Fibroblast of mammary gland (primary cell): ENCODE results near the gene LMBR1.

ENCODE experiments used
- DNase-seq: peaks from one replicate; pipeline ENCODE4 v3.0.0-alpha.2; 2010; ENCODE audit warnings: low read depth
- H3K4me3 ChIP-seq: 2 replicates; pipeline ENCODE4 v1.5.1; 2011; ENCODE audit warnings: low read depth, mild to moderate bottlenecking, low read length, moderate library complexity; ENCODE audit not compliant: control insufficient read depth
- TF ChIP-seq, protein P1 (sequence below): conservative IDR thresholded peaks from 2 replicates; pipeline ENCODE4 v1.5.1; 2011; ENCODE audit warnings: low read depth, low read length, inconsistent platforms; ENCODE audit not compliant: control insufficient read depth, insufficient read depth

LMBR1 gene

DNA sequence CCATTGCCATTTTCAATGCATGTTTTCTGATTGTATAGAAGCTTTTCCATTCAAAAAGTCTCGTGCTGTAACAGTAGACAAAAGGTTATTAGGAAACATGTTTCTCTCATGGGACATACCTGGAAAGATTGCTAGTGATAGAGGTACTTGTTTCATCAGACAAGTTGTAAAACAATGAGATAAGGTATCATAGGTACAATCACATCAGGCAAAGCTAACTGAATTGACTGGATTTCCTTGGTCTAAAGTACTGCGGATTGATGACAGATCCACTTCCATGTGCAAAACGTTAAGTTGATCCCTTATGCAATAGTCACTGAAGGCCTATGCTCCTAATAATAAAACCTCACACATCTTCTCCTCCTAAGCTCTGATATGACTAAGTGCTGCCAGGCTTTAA, 258.9 kb downstream of the LMBR1 start:
- no peak for DNase-seq
- H3K4me3 ChIP-seq, result no peak overlapping the region
- TF ChIP-seq, protein P1, sequence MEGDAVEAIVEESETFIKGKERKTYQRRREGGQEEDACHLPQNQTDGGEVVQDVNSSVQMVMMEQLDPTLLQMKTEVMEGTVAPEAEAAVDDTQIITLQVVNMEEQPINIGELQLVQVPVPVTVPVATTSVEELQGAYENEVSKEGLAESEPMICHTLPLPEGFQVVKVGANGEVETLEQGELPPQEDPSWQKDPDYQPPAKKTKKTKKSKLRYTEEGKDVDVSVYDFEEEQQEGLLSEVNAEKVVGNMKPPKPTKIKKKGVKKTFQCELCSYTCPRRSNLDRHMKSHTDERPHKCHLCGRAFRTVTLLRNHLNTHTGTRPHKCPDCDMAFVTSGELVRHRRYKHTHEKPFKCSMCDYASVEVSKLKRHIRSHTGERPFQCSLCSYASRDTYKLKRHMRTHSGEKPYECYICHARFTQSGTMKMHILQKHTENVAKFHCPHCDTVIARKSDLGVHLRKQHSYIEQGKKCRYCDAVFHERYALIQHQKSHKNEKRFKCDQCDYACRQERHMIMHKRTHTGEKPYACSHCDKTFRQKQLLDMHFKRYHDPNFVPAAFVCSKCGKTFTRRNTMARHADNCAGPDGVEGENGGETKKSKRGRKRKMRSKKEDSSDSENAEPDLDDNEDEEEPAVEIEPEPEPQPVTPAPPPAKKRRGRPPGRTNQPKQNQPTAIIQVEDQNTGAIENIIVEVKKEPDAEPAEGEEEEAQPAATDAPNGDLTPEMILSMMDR, result no peak

DNA sequence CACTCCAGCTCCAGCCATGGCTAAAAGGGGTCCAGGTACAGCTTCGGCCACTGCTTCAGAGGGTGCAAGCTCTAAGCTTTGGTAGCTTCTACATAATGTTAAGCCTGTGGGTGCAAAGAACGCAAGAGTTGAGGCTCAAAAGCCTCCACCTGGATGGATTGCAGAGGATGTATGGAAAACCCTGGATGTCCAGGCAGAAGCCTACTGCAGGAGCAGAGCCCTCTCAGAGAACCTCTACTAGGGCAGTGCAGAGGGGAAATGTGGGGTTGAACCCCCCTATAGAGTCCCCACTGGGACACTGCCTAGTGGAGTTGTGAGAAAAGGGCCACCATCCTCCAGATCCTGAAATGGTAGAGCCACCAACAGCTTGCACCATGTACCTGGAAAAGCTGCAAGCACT, 263.1 kb downstream of the LMBR1 start:
- TF ChIP-seq, protein P1, result no peak
- no peak overlapping the region for H3K4me3 ChIP-seq
- DNase-seq, result no peak

DNA sequence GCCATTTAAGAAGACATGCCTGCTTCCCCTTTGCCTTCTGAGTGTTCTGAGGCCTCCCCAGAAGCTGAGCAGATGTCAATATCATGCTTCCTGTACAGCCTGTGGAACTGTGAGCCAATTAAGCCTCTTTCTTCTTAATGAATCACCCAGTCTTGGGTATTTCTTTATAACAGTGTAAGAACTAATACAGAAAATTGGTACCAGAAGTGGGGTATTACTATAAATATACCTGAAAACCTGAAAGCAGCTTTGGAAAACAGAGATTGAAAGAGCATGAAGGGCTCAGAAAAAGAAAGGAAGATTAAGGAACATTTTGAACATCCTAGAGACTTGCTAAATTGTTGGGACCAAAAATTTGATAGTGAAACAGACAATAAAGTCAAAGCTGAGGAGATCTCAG, 264.4 kb downstream of the LMBR1 start:
- DNase-seq, result no peak
- H3K4me3 ChIP-seq, result no peak overlapping the region
- TF ChIP-seq, protein P1, result no peak
